ENCODE data around the gene IGF2BP3. TPM values are rescaled to one million over a fixed set of nuclear protein-coding genes. Genes with fewer than 3 reads are reported as not detected.
"Not testable (repeated sequence)": the region's sequence is repeated elsewhere in the genome, so short reads cannot be mapped to it uniquely, and the experiment has no call there.

IGF2BP3 gene
- total RNA-seq, 1 donor from 2014 or later: 12.4 TPM

DNA sequence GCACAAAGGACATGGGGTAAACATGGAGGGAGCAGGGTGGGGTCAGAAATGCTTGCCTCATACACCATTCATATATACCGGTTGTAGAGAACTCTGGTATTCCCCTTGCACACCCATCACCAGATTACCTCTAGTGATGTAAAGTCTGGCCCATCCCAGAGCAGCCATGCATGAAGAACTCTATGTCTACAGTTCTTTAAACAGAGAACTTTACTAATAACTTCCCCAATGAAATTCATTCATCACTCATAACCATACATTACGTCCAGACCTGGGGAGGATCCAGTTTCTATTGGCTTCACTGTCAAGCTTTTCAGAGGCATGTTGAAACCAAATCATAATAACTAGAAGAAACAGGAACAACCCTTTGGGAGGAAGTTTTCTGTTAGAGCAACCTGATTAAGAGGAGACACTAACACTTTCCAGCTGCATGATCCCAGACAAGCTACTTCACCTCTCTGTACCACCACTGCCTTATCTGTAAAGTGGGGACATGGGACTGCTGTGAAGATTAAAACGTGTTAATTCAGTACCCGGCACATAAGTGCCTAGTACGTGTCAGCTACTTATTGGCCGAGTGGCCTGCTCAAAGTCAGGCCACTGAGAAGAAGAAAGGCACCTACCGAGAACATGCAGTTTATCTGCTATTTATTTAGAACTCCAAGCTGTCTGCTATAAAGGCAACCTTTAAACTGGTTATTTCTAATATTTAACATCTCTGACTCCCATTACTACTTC is 59.7 kb downstream of the IGF2BP3 start:
- FAIRE-seq: no peak
- Histone ChIP-seq H3K4me3 (ENCODE audit: low read depth, low read length) (no peak overlapping the region), H3K27me3 (ENCODE audit: control insufficient read depth, insufficient read depth, low read length) (no peaks in the 10 kb centered on the region), H3K36me3 (ENCODE audit: control insufficient read depth, insufficient read depth, low read length) (no peaks in the 10 kb centered on the region)
- TF ChIP-seq, protein P1, sequence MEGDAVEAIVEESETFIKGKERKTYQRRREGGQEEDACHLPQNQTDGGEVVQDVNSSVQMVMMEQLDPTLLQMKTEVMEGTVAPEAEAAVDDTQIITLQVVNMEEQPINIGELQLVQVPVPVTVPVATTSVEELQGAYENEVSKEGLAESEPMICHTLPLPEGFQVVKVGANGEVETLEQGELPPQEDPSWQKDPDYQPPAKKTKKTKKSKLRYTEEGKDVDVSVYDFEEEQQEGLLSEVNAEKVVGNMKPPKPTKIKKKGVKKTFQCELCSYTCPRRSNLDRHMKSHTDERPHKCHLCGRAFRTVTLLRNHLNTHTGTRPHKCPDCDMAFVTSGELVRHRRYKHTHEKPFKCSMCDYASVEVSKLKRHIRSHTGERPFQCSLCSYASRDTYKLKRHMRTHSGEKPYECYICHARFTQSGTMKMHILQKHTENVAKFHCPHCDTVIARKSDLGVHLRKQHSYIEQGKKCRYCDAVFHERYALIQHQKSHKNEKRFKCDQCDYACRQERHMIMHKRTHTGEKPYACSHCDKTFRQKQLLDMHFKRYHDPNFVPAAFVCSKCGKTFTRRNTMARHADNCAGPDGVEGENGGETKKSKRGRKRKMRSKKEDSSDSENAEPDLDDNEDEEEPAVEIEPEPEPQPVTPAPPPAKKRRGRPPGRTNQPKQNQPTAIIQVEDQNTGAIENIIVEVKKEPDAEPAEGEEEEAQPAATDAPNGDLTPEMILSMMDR (IDR thresholded peaks at IDR 0.05; ENCODE audit: insufficient read depth, low read length, severe bottlenecking): no peak
- DNase-seq (ENCODE audit: low read depth): no peak

DNA sequence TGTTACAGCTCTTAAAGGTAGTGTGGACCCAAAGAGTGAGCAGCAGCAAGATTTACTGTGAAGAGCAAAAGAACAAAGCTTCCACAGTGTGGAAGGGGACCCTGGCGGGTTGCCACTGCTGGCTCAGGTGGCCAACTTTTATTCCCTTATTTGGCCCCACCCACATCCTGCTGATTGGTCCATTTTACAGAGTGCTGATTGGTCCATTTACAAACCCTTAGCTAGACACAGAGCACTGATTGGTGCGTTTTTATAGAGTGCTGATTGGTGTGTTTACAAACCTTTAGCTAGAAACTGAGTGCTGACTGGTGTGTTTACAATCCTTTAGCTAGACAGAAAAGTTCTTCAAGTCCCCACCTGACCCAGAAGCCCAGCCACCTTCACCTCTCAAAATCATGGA is 63.7 kb downstream of the IGF2BP3 start:
- FAIRE-seq; H3K4me3 ChIP-seq (ENCODE audit: low read depth, low read length); H3K27me3 ChIP-seq (ENCODE audit: control insufficient read depth, insufficient read depth, low read length); DNase-seq (ENCODE audit: low read depth); H3K36me3 ChIP-seq (ENCODE audit: control insufficient read depth, insufficient read depth, low read length): not testable (repeated sequence)

DNA sequence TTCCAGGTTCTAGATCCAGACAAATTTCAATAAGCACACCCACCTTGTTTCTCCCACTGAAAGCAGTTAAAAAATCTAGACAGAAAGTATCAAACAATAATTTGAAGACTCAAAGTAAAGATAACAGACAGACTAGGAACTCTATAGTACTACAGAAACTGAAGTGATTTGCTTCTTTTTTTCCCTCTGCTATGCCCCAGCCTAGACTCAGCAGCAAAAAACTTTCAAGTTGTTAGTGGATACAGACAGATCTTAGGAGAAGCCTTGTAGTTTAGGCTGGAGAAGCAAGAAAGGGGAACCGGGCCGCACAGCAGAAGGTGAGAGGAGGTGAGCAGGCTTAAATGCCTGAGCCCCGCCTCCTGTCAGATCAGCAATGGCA is 65.1 kb downstream of the IGF2BP3 start:
- no peak overlapping the region for H3K4me3 ChIP-seq (ENCODE audit: low read depth, low read length)
- FAIRE-seq: no peak
- TF ChIP-seq, protein P1 (IDR thresholded peaks at IDR 0.05; ENCODE audit: insufficient read depth, low read length, severe bottlenecking): no peak
- no peaks in the 10 kb centered on the region for H3K36me3 ChIP-seq (ENCODE audit: control insufficient read depth, insufficient read depth, low read length)
- H3K27me3 ChIP-seq (ENCODE audit: control insufficient read depth, insufficient read depth, low read length): peaks cover 1% of the 10 kb centered on the region
- no peak for DNase-seq (ENCODE audit: low read depth)

DNA sequence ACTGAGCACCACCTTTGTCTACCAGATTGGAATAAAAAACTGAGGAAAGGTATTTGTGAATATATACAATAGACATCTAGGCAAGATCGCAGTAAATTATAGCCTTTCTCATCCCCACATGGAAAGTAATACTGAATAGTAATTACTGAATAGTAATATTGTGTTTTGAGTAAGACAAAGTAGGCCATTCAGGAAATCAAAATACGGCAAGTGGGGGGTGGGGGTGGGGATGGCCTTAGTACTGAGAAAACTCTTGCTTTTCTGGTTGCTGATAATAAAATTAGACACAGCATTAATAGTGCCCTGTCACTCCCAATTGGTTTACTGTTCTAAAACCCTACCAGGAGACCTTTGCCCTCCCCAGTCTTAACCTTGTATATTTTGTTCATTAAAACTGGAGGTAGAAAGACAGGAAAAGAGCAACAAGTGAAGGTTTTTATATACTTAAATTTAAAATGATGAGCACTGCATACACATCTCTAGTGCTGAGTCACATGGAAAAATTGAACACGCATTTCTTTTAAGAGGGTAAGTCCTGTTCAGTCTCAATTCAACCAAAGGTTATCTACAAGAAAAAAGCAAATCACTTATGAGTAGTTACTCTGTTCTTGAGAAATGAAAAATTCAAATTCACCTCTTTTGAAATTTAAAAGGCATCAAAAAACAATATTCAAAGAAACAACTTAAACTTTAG is 65.6 kb downstream of the IGF2BP3 start:
- no peak overlapping the region for H3K4me3 ChIP-seq (ENCODE audit: low read depth, low read length)
- no peaks in the 10 kb centered on the region for H3K36me3 ChIP-seq (ENCODE audit: control insufficient read depth, insufficient read depth, low read length)
- peaks cover 1% of the 10 kb centered on the region for H3K27me3 ChIP-seq (ENCODE audit: control insufficient read depth, insufficient read depth, low read length)
- no peak for FAIRE-seq
- no peak for DNase-seq (ENCODE audit: low read depth)
- TF ChIP-seq, protein P1 (IDR thresholded peaks at IDR 0.05; ENCODE audit: insufficient read depth, low read length, severe bottlenecking): no peak

DNA sequence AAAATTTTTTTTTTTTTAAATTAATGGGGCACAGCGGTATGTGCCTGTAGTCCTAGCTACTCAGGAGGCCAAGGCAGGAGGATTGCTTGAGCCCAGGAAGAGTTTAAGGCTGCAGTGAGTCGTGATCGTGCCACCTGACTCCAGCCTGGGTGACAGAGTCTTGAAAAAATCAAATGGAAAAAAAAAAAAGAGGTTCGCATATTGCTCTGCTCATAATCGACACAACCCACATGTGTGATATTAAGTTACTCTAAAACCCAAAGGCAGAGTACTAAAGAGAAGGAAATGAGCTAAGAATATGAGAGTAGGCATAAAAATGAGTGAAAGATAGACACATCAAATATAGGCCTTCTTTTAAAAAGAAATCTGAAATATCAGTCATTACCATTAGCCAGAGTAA is 66.3 kb downstream of the IGF2BP3 start:
- Histone ChIP-seq H3K27me3 (ENCODE audit: control insufficient read depth, insufficient read depth, low read length) (peaks cover 1% of the 10 kb centered on the region), H3K36me3 (ENCODE audit: control insufficient read depth, insufficient read depth, low read length) (no peaks in the 10 kb centered on the region), H3K4me3 (ENCODE audit: low read depth, low read length) (no peak overlapping the region)
- FAIRE-seq (no peak), DNase-seq (ENCODE audit: low read depth) (no peak)
- TF ChIP-seq, protein P1 (IDR thresholded peaks at IDR 0.05; ENCODE audit: insufficient read depth, low read length, severe bottlenecking): no peak

DNA sequence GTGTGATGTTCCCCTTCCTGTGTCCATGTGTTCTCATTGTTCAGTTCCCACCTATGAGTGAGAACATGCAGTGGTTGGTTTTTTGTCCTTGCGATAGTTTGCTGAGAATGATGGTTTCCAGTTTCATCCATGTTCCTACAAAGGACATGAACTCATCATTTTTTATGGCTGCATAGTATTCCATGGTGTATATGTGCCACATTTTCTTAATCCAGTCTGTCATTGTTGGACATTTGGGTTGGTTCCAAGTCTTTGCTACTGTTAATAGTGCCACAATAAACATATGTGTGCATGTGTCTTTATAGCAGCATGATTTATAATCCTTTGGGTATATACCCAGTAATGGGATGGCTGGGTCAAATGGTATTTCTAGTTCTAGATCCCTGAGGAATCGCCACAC is 72.2 kb downstream of the IGF2BP3 start:
- DNase-seq (ENCODE audit: low read depth); H3K27me3 ChIP-seq (ENCODE audit: control insufficient read depth, insufficient read depth, low read length); H3K36me3 ChIP-seq (ENCODE audit: control insufficient read depth, insufficient read depth, low read length); FAIRE-seq; H3K4me3 ChIP-seq (ENCODE audit: low read depth, low read length): not testable (repeated sequence)

All from bronchial epithelial cell (primary cell).